ENCODE data around the gene MACROH2A1.

Gene MACROH2A1

GRCh38 chr5:135398855-135399793 lies at the start of gene MACROH2A1:
Gene MACROH2A1 (minus strand): TSS chr5:135399231. CDS start chr5:135389093, 10,138 bp downstream.
- DNase-seq, result peak; percentile 55 to 81

- DNase-seq, result no peak
Measured at GRCh38 chr5:135448071-135448739, 49.2 kb upstream of the MACROH2A1 start.

- no peak for DNase-seq
Measured at GRCh38 chr5:135447298-135447929, 48.4 kb upstream of the MACROH2A1 start, which contains the start of gene DCANP1. Gene DCANP1 (minus strand): TSS chr5:135447348. CDS start chr5:135447108, 240 bp downstream.

- DNase-seq, result no peak
Measured at GRCh38 chr5:135446615-135447014, 47.6 kb upstream of the MACROH2A1 start.

GRCh38 chr5:135446206-135446605 lies 47.2 kb upstream of the MACROH2A1 start:
- DNase-seq, result no peak

- DNase-seq, result no peak
Measured at GRCh38 chr5:135445306-135445985, 46.4 kb upstream of the MACROH2A1 start.

GRCh38 chr5:135444881-135445280 lies 45.9 kb upstream of the MACROH2A1 start:
- no peak for DNase-seq

- no peak for DNase-seq
Measured at GRCh38 chr5:135444360-135444759, 45.3 kb upstream of the MACROH2A1 start.

- DNase-seq, result no peak
Measured at GRCh38 chr5:135443161-135443960, 44.3 kb upstream of the MACROH2A1 start.

GRCh38 chr5:135442431-135443160 lies 43.6 kb upstream of the MACROH2A1 start:
- no peak for DNase-seq

GRCh38 chr5:135441919-135442318 lies 42.9 kb upstream of the MACROH2A1 start:
- no peak for DNase-seq

GRCh38 chr5:135441350-135441831 lies 42.4 kb upstream of the MACROH2A1 start:
- no peak for DNase-seq

GRCh38 chr5:135440916-135441315 lies 41.9 kb upstream of the MACROH2A1 start:
- no peak for DNase-seq

- DNase-seq, result no peak
Measured at GRCh38 chr5:135439231-135440205, 40.5 kb upstream of the MACROH2A1 start.

- DNase-seq, result no peak
Measured at GRCh38 chr5:135438636-135439221, 39.7 kb upstream of the MACROH2A1 start.

GRCh38 chr5:135437796-135438560 lies 38.9 kb upstream of the MACROH2A1 start:
- peak; percentile 85 to 96 for DNase-seq

GRCh38 chr5:135437422-135437795 lies 38.4 kb upstream of the MACROH2A1 start:
- DNase-seq, result no peak

GRCh38 chr5:135436951-135437418 lies 38.0 kb upstream of the MACROH2A1 start:
- DNase-seq, result no peak
